Measurements from ENCODE around the gene P3H4. TPM values are rescaled to one million over a fixed set of nuclear protein-coding genes. Genes with fewer than 3 reads are reported as not detected.
"Not testable (repeated sequence)": the region's sequence is repeated elsewhere in the genome, so short reads cannot be mapped to it uniquely, and the experiment has no call there.

The P3H4 gene
- total and polyA plus RNA-seq, 4 experiments from 2014 or later: 1.4 to 6.8 (median 5.1) TPM

DNA sequence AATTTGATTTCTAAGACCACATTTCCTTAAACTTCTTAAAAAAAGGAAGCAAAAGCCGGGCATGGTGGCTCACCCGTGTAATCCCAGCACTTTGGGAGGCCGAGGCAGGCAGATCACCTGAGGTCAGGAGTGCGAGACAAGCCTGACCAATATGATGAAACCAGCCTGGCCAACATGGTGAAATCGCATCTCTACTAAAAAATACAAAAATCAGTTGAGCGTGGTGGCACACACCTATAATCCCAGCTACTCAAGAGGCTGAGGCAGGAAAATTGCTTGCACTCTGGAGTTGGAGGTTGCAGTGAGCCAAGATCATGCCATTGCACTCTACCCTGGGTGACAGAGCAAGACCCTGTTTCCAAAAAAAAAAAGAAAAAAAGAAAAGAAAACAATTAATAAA is 29.0 kb upstream of the P3H4 start:
- H3K4me1 Mint-ChIP-seq; H3K27ac Mint-ChIP-seq; H3K36me3 ChIP-seq (ENCODE audit: insufficient read depth, low read length); H3K27me3 Mint-ChIP-seq; H3K36me3 Mint-ChIP-seq; H3K4me3 ChIP-seq (ENCODE audit: low read length in 2 of 2); POLR2A ChIA-PET (ENCODE audit: partially characterized antibody); H3K9me3 ChIP-seq (ENCODE audit: control insufficient read depth in 1 of 2, low read length in 2 of 2); H3K27ac ChIP-seq (ENCODE audit: low read depth, low read length); H3K27me3 ChIP-seq (ENCODE audit: insufficient read depth, low read length); H3K4me1 ChIP-seq (ENCODE audit: insufficient read depth, low read length); H3K9me3 Mint-ChIP-seq; H3K4me3 Mint-ChIP-seq; CTCF ChIA-PET (ENCODE audit: partially characterized antibody); DNase-seq; intact Hi-C loops (cut with micrococcal nuclease): not testable (repeated sequence)

DNA sequence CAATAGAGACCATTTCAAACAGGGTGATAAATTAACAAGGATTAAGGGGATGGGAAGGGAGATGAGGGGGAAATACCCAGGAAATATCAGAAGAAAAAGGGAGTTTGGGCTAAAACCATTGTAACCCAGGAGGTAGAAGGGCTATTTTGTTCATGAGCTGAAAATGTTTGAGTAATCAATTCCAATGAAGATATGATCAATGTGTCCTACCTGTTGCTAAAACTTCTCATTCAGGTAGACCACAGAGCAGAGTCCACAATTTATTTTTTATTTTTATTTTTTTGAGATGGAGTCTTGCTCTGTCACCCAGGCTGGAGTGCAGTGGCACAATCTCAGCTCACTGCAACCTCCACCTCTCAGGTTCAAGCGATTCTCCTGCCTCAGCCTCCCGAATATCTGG is 27.7 kb upstream of the P3H4 start:
- H3K4me1 Mint-ChIP-seq: peaks cover 10 to 17% (median 14%) of the 10 kb centered on the region in 4 donors
- H3K27ac ChIP-seq (ENCODE audit: low read depth, low read length); H3K36me3 ChIP-seq (ENCODE audit: insufficient read depth, low read length); CTCF ChIA-PET (ENCODE audit: partially characterized antibody); DNase-seq; H3K4me3 Mint-ChIP-seq; POLR2A ChIA-PET (ENCODE audit: partially characterized antibody); H3K27me3 ChIP-seq (ENCODE audit: insufficient read depth, low read length); H3K9me3 ChIP-seq (ENCODE audit: control insufficient read depth in 1 of 2, low read length in 2 of 2); intact Hi-C loops (cut with micrococcal nuclease); H3K27me3 Mint-ChIP-seq; H3K36me3 Mint-ChIP-seq; H3K9me3 Mint-ChIP-seq; H3K4me3 ChIP-seq (ENCODE audit: low read length in 2 of 2): not testable (repeated sequence)
- H3K27ac Mint-ChIP-seq: peak overlapping the region in 1 of 7 donors; percentile 44
- H3K4me1 ChIP-seq (ENCODE audit: insufficient read depth, low read length): peaks cover 12% of the 10 kb centered on the region

DNA sequence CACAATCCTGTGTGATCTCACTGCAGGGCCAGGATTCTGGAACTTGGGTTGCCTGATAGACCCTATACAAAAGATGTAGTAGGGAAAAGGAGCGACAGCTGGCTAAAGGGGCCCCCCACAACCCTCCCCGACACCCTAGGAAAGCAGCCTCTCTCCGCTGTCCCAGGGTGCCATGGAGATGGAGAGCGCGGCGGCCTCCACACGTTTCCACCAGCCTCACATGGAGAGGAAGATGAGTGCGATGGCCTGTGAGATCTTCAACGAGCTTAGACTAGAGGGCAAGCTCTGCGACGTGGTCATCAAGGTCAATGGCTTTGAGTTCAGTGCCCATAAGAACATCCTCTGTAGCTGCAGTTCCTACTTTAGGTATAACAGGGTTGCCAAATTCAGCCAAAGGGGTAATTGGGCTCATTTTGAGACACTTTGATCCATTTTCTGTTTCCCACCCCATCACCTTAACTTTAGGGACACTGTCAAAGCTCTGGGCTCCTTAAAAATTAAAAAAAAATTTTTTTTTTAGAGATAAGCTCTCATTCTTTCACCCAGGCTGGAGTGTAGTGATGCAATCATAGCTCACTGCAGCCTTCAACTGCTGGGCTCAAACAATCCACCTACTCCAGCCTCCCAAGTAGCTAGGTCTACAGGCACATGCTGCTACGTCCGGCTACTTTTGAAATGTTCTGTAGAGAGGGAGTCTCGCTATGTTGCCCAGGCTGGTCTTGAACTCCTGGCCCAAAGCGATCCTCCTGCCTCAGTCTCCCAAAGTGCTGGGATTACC is 26.2 kb upstream of the P3H4 start, which contains the start of gene KLHL10:
Gene KLHL10, plus strand, starts transcription at position 65 of the 778 bp plus-strand sequence. Its CDS starts 108 bp downstream, at position 173.
- POLR2A ChIA-PET (ENCODE audit: partially characterized antibody): interaction anchor here (4.5 kb wide), 1 partner anchor 26 kb away, joined by 24 read pairs; the partner anchor contains the start of gene KLHL11
- Mint-ChIP-seq H3K4me3 (peak within 1 kb of the TSS; percentile 75 to 89 (median 82)), H3K27ac (peak within 1 kb of the TSS in 3 of 7 donors; percentile 12 to 59 (median 13)), H3K4me1 (peaks cover 10 to 18% (median 14%) of the 10 kb centered on the region in 4 donors), H3K9me3 (no peaks in the 10 kb centered on the region), H3K36me3 (peaks cover 0 to 3% of the 10 kb centered on the region in 2 donors), H3K27me3 (no peaks in the 10 kb centered on the region)
- DNase-seq: no peak
- Histone ChIP-seq H3K4me1 (ENCODE audit: insufficient read depth, low read length) (peaks cover 12% of the 10 kb centered on the region), H3K9me3 (ENCODE audit: control insufficient read depth in 1 of 2, low read length in 2 of 2) (no peaks in the 10 kb centered on the region), H3K27me3 (ENCODE audit: insufficient read depth, low read length) (no peaks in the 10 kb centered on the region), H3K4me3 (ENCODE audit: low read length in 2 of 2) (peak within 1 kb of the TSS; percentile 29 to 51), H3K36me3 (ENCODE audit: insufficient read depth, low read length) (no peaks in the 10 kb centered on the region), H3K27ac (ENCODE audit: low read depth, low read length) (no peak within 1 kb of the TSS)
- CTCF ChIA-PET (ENCODE audit: partially characterized antibody): interaction anchor here (0.6 kb wide), 1 partner anchor 9 kb away, joined by 3 read pairs; no protein-coding TSS in a partner anchor
- intact Hi-C loops (cut with micrococcal nuclease): no loop called here

DNA sequence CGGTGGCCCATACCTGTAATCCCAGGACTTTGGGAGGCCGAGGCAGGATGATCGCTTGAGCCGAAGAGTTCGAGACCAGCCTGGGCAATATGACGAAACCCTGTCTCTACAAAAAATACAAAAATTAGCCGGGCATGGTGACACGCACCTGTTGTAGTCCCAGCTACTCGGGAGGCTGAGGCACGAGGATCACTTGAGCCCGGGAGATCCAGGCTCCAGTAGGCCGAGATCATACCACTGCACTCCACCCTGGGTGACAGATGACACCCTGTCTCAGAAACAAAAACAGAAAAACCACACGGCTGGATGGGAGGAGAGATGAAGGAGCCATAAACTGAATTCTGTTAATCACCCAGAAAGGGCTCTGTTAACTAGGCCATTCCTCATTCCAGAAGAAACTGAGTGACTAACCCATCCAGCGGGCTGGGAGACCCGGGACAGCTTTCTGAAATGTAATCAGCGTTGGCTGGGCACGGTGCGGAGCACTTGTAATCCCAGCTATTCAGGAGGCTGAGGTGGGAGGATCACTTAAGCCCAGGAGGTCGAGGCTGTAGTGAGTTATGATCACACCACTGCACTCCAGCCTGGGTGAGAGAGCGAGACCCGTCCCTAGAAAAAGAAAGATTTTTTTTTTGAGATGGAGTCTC is 24.9 kb upstream of the P3H4 start:
- Mint-ChIP-seq H3K36me3 (peaks cover 0 to 5% of the 10 kb centered on the region in 2 donors), H3K4me3 (peak overlapping the region; percentile 75 to 89 (median 82))
- DNase-seq: no peak

DNA sequence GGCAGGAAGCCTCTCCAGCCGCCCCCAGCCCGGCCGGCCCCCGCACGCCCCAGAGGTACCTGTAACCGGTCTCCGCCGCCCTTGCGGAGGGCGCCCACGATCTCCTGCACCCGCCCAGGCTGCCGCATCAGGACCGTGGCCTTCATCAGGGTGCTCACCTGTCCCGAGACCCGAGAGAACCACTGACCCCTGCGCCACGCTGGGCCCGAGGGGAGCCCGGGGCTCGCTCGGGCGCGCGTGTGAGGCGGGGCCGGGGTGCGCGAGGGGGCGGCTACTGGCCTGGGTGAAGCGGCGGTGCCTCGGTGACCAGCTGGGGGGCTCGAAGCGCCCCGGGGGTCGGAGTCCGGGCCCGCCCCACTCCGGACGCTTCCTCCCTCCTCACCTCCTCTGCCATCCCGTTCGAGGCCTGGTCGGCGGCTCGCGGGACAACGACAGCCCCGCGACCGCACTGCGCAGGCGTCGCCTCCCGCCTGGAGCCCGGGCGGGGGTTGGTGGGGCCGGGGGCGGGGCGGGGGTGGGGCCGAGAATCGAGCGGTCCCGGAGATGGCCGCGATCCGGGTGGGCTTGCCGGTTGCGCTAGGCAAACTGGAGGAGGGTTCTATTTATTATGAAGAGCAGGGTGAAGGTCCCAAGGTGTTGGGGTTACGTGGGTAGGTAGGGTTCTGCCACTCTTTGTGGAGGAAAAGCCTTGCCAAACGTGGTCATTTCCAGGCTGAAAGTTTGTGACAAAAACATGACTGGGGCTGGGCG is 24.2 kb upstream of the P3H4 start, which contains the start of gene NT5C3B:
Gene NT5C3B, minus strand, starts transcription at position 433 of the 750 bp plus-strand sequence. Its CDS starts 39 bp downstream, at position 394.
- H3K4me3 ChIP-seq (ENCODE audit: low read length in 2 of 2): peak within 1 kb of the TSS; percentile 29 to 51
- DNase-seq: peak in 4 of 5 donors; percentile 35 to 58 (median 42)
- ChIA-PET CTCF (ENCODE audit: partially characterized antibody) (interaction anchor here (2.2 kb wide), 1 partner anchor 25 kb away, joined by 10 read pairs; the partner anchor contains the start of gene P3H4), POLR2A (ENCODE audit: partially characterized antibody) (interaction anchor here (0.8 to 4.5 kb wide), 5 partner anchors 15 to 182 kb away, joined by 3 to 24 read pairs (median 4); partner anchors contain the start of genes DNAJC7, EIF1, KLHL11 and P3H4)
- no peaks in the 10 kb centered on the region for H3K27me3 Mint-ChIP-seq
- intact Hi-C loops (cut with micrococcal nuclease): no loop called here
- H3K36me3 Mint-ChIP-seq: peaks cover 4 to 9% of the 10 kb centered on the region in 2 donors
- H3K4me1 ChIP-seq (ENCODE audit: insufficient read depth, low read length): peaks cover 12% of the 10 kb centered on the region
- H3K4me1 Mint-ChIP-seq: peaks cover 10 to 18% (median 14%) of the 10 kb centered on the region in 4 donors
- H3K9me3 Mint-ChIP-seq: no peaks in the 10 kb centered on the region
- H3K9me3 ChIP-seq (ENCODE audit: control insufficient read depth in 1 of 2, low read length in 2 of 2): no peaks in the 10 kb centered on the region
- H3K36me3 ChIP-seq (ENCODE audit: insufficient read depth, low read length): no peaks in the 10 kb centered on the region
- H3K27ac Mint-ChIP-seq: peak within 1 kb of the TSS in 6 of 7 donors; percentile 41 to 89 (median 74)
- peak within 1 kb of the TSS; percentile 52 for H3K27ac ChIP-seq (ENCODE audit: low read depth, low read length)
- no peaks in the 10 kb centered on the region for H3K27me3 ChIP-seq (ENCODE audit: insufficient read depth, low read length)
- H3K4me3 Mint-ChIP-seq: peak within 1 kb of the TSS; percentile 79 to 90 (median 88)

More for the DNA sequence above, 24.9 kb upstream of the P3H4 start:
- Mint-ChIP-seq H3K4me1 (peaks cover 10 to 18% (median 14%) of the 10 kb centered on the region in 4 donors), H3K9me3 (no peaks in the 10 kb centered on the region), H3K27me3 (no peaks in the 10 kb centered on the region), H3K27ac (peak overlapping the region in 5 of 7 donors; percentile 12 to 59 (median 48))
- Histone ChIP-seq H3K27ac (ENCODE audit: low read depth, low read length) (no peak overlapping the region), H3K36me3 (ENCODE audit: insufficient read depth, low read length) (no peaks in the 10 kb centered on the region), H3K9me3 (ENCODE audit: control insufficient read depth in 1 of 2, low read length in 2 of 2) (no peaks in the 10 kb centered on the region), H3K4me1 (ENCODE audit: insufficient read depth, low read length) (peaks cover 12% of the 10 kb centered on the region), H3K4me3 (ENCODE audit: low read length in 2 of 2) (peak overlapping the region; percentile 29 to 51), H3K27me3 (ENCODE audit: insufficient read depth, low read length) (no peaks in the 10 kb centered on the region)
- intact Hi-C loops (cut with micrococcal nuclease): no loop called here
- POLR2A ChIA-PET (ENCODE audit: partially characterized antibody): interaction anchor here (0.9 to 4.5 kb wide), 2 partner anchors 25 to 28 kb away, joined by 3 to 24 read pairs; partner anchors contain the start of genes KLHL11 and P3H4
- CTCF ChIA-PET (ENCODE audit: partially characterized antibody): no interaction called here

DNA sequence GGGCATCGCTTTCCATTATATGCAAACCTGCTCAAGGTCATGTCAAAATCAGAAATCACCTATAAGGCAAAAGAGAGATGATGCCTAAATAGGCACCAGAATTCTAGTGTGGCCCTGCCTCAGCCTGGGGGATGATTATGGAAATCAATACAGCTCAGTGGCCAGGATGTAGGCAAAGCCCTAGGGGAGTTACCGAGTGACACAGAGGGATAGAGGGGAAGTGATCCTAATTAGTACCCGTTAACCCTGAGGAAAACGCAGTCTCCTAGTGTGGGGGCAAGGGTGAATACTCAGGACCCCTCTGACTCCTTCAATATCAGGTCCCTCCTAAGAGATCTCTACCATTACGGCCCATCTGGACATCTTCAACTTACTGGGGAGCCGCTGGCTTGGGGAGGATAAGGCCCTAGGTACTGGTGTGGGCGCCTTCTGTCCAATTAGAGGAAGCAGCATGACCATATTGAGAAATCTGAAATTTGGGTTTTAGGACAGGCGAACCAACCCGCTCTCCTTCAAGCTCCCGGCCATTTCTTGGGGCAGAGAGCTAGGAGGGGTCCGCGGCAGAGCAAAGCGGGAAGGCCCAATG is 23.6 kb upstream of the P3H4 start:
- peaks cover 4 to 13% of the 10 kb centered on the region in 2 donors for H3K36me3 Mint-ChIP-seq
- DNase-seq: no peak
- no peaks in the 10 kb centered on the region for H3K9me3 Mint-ChIP-seq
- Histone ChIP-seq H3K27ac (ENCODE audit: low read depth, low read length) (peak overlapping the region; percentile 52), H3K9me3 (ENCODE audit: control insufficient read depth in 1 of 2, low read length in 2 of 2) (no peaks in the 10 kb centered on the region), H3K27me3 (ENCODE audit: insufficient read depth, low read length) (no peaks in the 10 kb centered on the region), H3K4me1 (ENCODE audit: insufficient read depth, low read length) (peaks cover 12% of the 10 kb centered on the region), H3K4me3 (ENCODE audit: low read length in 2 of 2) (peak overlapping the region in 1 of 2 donors; percentile 51), H3K36me3 (ENCODE audit: insufficient read depth, low read length) (no peaks in the 10 kb centered on the region)
- H3K4me1 Mint-ChIP-seq: peaks cover 10 to 18% (median 14%) of the 10 kb centered on the region in 4 donors
- peak overlapping the region in 6 of 7 donors; percentile 41 to 89 (median 74) for H3K27ac Mint-ChIP-seq
- ChIA-PET CTCF (ENCODE audit: partially characterized antibody) (interaction anchor here (1.0 to 2.2 kb wide), 2 partner anchors 24 to 80 kb away, joined by 3 to 10 read pairs; partner anchors contain the start of gene P3H4), POLR2A (ENCODE audit: partially characterized antibody) (interaction anchor here (0.8 to 4.5 kb wide), 6 partner anchors 16 to 182 kb away, joined by 3 to 24 read pairs (median 4); partner anchors contain the start of genes DNAJC7, EIF1, KLHL11 and P3H4)
- intact Hi-C loops (cut with micrococcal nuclease): no loop called here
- H3K4me3 Mint-ChIP-seq: peak overlapping the region; percentile 79 to 90 (median 87)
- no peaks in the 10 kb centered on the region for H3K27me3 Mint-ChIP-seq
